ENCODE results near the gene NBPF1. TPM values are rescaled to one million over a fixed set of nuclear protein-coding genes. Genes with fewer than 3 reads are reported as not detected.
"Not testable (repeated sequence)": the region's sequence is repeated elsewhere in the genome, so short reads cannot be mapped to it uniquely, and the experiment has no call there.

Gene NBPF1
- total RNA-seq (ENCODE audit: unreplicated experiment): 41.8 TPM
- long read RNA-seq, partial matches to known transcripts: 8 of 14 reads
- long read RNA-seq, other reads (novel, unspliced or antisense): 3 of 14 reads

GRCh38 chr1:16613185-16614147 lies at the start of gene NBPF1:
Gene NBPF1, minus strand, starts transcription at chr1:16613564.
- Mint-ChIP-seq H3K4me1 (ENCODE audit: unreplicated experiment) (no peaks in the 10 kb centered on the region), H3K4me3 (ENCODE audit: unreplicated experiment) (no peak within 1 kb of the TSS), H3K36me3 (ENCODE audit: low read depth, unreplicated experiment) (no peaks in the 10 kb centered on the region), H3K27ac (ENCODE audit: unreplicated experiment) (no peak within 1 kb of the TSS), H3K9me3 (ENCODE audit: unreplicated experiment) (no peaks in the 10 kb centered on the region), H3K27me3 (ENCODE audit: unreplicated experiment) (no peaks in the 10 kb centered on the region)
- DNase-seq (ENCODE audit: low spot score): peak; percentile 100
- TF ChIP-seq CTCF (IDR thresholded peaks at IDR 0.05; ENCODE audit: unreplicated experiment): no peak

- H3K4me3 Mint-ChIP-seq (ENCODE audit: unreplicated experiment); DNase-seq (ENCODE audit: low spot score); H3K4me1 Mint-ChIP-seq (ENCODE audit: unreplicated experiment); H3K27ac Mint-ChIP-seq (ENCODE audit: unreplicated experiment); H3K9me3 Mint-ChIP-seq (ENCODE audit: unreplicated experiment); H3K36me3 Mint-ChIP-seq (ENCODE audit: low read depth, unreplicated experiment); H3K27me3 Mint-ChIP-seq (ENCODE audit: unreplicated experiment): not testable (repeated sequence)
Observed at GRCh38 chr1:16658234-16658633, 44.9 kb upstream of the NBPF1 start.

- H3K27me3 Mint-ChIP-seq (ENCODE audit: unreplicated experiment); H3K4me1 Mint-ChIP-seq (ENCODE audit: unreplicated experiment); H3K9me3 Mint-ChIP-seq (ENCODE audit: unreplicated experiment); H3K36me3 Mint-ChIP-seq (ENCODE audit: low read depth, unreplicated experiment); H3K4me3 Mint-ChIP-seq (ENCODE audit: unreplicated experiment); H3K27ac Mint-ChIP-seq (ENCODE audit: unreplicated experiment); DNase-seq (ENCODE audit: low spot score): not testable (repeated sequence)
Observed at GRCh38 chr1:16656981-16657683, 43.8 kb upstream of the NBPF1 start.

GRCh38 chr1:16656574-16656973 lies 43.2 kb upstream of the NBPF1 start:
- H3K36me3 Mint-ChIP-seq (ENCODE audit: low read depth, unreplicated experiment); H3K27me3 Mint-ChIP-seq (ENCODE audit: unreplicated experiment); DNase-seq (ENCODE audit: low spot score); H3K27ac Mint-ChIP-seq (ENCODE audit: unreplicated experiment); H3K9me3 Mint-ChIP-seq (ENCODE audit: unreplicated experiment); H3K4me1 Mint-ChIP-seq (ENCODE audit: unreplicated experiment); H3K4me3 Mint-ChIP-seq (ENCODE audit: unreplicated experiment): not testable (repeated sequence)

- not testable (repeated sequence) for H3K9me3 Mint-ChIP-seq (ENCODE audit: unreplicated experiment); H3K4me3 Mint-ChIP-seq (ENCODE audit: unreplicated experiment)
Observed at GRCh38 chr1:16651560-16651959, 38.2 kb upstream of the NBPF1 start.

GRCh38 chr1:16649960-16650359 lies 36.6 kb upstream of the NBPF1 start:
- H3K4me3 Mint-ChIP-seq (ENCODE audit: unreplicated experiment); H3K36me3 Mint-ChIP-seq (ENCODE audit: low read depth, unreplicated experiment); H3K4me1 Mint-ChIP-seq (ENCODE audit: unreplicated experiment); H3K9me3 Mint-ChIP-seq (ENCODE audit: unreplicated experiment); H3K27me3 Mint-ChIP-seq (ENCODE audit: unreplicated experiment); H3K27ac Mint-ChIP-seq (ENCODE audit: unreplicated experiment): not testable (repeated sequence)
- DNase-seq (ENCODE audit: low spot score): peak; percentile 3

More at GRCh38 chr1:16651560-16651959, 38.2 kb upstream of the NBPF1 start:
- H3K27ac Mint-ChIP-seq (ENCODE audit: unreplicated experiment); H3K27me3 Mint-ChIP-seq (ENCODE audit: unreplicated experiment); DNase-seq (ENCODE audit: low spot score); H3K4me1 Mint-ChIP-seq (ENCODE audit: unreplicated experiment); H3K36me3 Mint-ChIP-seq (ENCODE audit: low read depth, unreplicated experiment): not testable (repeated sequence)

- not testable (repeated sequence) for H3K36me3 Mint-ChIP-seq (ENCODE audit: low read depth, unreplicated experiment); H3K27me3 Mint-ChIP-seq (ENCODE audit: unreplicated experiment); H3K27ac Mint-ChIP-seq (ENCODE audit: unreplicated experiment); H3K4me1 Mint-ChIP-seq (ENCODE audit: unreplicated experiment); H3K9me3 Mint-ChIP-seq (ENCODE audit: unreplicated experiment); H3K4me3 Mint-ChIP-seq (ENCODE audit: unreplicated experiment)
- peak; percentile 4 for DNase-seq (ENCODE audit: low spot score)
Observed at GRCh38 chr1:16649390-16649789, 36.0 kb upstream of the NBPF1 start.

- not testable (repeated sequence) for H3K27me3 Mint-ChIP-seq (ENCODE audit: unreplicated experiment); H3K9me3 Mint-ChIP-seq (ENCODE audit: unreplicated experiment); H3K27ac Mint-ChIP-seq (ENCODE audit: unreplicated experiment); H3K4me3 Mint-ChIP-seq (ENCODE audit: unreplicated experiment); H3K36me3 Mint-ChIP-seq (ENCODE audit: low read depth, unreplicated experiment); DNase-seq (ENCODE audit: low spot score); H3K4me1 Mint-ChIP-seq (ENCODE audit: unreplicated experiment)
Observed at GRCh38 chr1:16648756-16649155, 35.4 kb upstream of the NBPF1 start.

- H3K27ac Mint-ChIP-seq (ENCODE audit: unreplicated experiment); H3K9me3 Mint-ChIP-seq (ENCODE audit: unreplicated experiment); H3K36me3 Mint-ChIP-seq (ENCODE audit: low read depth, unreplicated experiment); H3K4me3 Mint-ChIP-seq (ENCODE audit: unreplicated experiment); H3K27me3 Mint-ChIP-seq (ENCODE audit: unreplicated experiment); H3K4me1 Mint-ChIP-seq (ENCODE audit: unreplicated experiment); DNase-seq (ENCODE audit: low spot score): not testable (repeated sequence)
Observed at GRCh38 chr1:16648250-16648649, 34.9 kb upstream of the NBPF1 start.

- not testable (repeated sequence) for H3K27me3 Mint-ChIP-seq (ENCODE audit: unreplicated experiment); H3K27ac Mint-ChIP-seq (ENCODE audit: unreplicated experiment); H3K4me1 Mint-ChIP-seq (ENCODE audit: unreplicated experiment); H3K9me3 Mint-ChIP-seq (ENCODE audit: unreplicated experiment); H3K36me3 Mint-ChIP-seq (ENCODE audit: low read depth, unreplicated experiment); H3K4me3 Mint-ChIP-seq (ENCODE audit: unreplicated experiment)
- peak; percentile 19 for DNase-seq (ENCODE audit: low spot score)
Observed at GRCh38 chr1:16647179-16648176, 34.1 kb upstream of the NBPF1 start.
